SK-N-MC (cell line): ENCODE results near the gene FMC1.

Experiments used
- EZH2 ChIP-seq: fragments of 200-600 bp; sonication (generic); IDR thresholded peaks from one replicate; pipeline ENCODE4 v1.6.1; 2017; ENCODE audit warnings: antibody characterized with exemption
- POLR2AphosphoS5 ChIP-seq: IDR thresholded peaks from 2 replicates; pipeline ENCODE4 v1.6.1; 2012; ENCODE audit warnings: mild to moderate bottlenecking, low read depth, low read length, borderline replicate concordance

- TF ChIP-seq POLR2AphosphoS5 (no peak), EZH2 (no peak)
Measured at GRCh38 chr7:139393621-139394211, 52.6 kb downstream of the FMC1 start.
